ENCODE data around the gene USP34.

DNA sequence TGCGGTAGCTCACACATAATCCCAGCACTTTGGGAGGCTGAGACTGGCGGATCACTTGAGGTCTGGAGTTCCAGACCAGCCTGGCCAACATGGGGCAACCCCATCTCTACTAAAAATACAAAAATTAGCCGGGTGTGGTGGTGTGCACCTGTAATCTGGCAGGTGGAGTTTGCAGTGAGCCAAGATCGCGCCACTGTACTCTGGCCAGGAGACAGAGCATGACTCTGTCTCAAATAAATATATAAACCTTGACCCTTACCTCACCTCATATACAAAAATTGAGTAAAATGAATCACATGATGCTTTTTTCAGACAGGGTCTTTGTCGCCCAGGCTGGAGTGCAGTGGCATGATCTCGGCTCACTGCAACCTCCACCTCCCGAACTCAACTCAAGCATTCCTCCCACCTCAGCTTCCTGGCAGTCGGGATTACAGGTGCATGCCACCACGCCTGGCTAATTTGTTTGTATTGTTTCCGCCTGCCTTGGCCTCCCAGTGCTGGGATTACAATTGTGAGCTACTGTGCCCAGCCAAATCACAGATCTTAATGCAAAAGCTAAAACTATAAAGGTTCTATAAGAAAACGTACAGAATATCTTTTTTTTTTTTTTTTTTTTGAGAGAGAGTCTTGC, 42.0 kb upstream of the USP34 start:
- TF ChIP-seq CHD1 (IDR thresholded peaks at IDR 0.05; ENCODE audit: low read depth, low read length) = no peak
- TF ChIP-seq, protein P1, sequence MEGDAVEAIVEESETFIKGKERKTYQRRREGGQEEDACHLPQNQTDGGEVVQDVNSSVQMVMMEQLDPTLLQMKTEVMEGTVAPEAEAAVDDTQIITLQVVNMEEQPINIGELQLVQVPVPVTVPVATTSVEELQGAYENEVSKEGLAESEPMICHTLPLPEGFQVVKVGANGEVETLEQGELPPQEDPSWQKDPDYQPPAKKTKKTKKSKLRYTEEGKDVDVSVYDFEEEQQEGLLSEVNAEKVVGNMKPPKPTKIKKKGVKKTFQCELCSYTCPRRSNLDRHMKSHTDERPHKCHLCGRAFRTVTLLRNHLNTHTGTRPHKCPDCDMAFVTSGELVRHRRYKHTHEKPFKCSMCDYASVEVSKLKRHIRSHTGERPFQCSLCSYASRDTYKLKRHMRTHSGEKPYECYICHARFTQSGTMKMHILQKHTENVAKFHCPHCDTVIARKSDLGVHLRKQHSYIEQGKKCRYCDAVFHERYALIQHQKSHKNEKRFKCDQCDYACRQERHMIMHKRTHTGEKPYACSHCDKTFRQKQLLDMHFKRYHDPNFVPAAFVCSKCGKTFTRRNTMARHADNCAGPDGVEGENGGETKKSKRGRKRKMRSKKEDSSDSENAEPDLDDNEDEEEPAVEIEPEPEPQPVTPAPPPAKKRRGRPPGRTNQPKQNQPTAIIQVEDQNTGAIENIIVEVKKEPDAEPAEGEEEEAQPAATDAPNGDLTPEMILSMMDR (conservative IDR thresholded peaks at IDR 0.05; ENCODE audit: low read depth, low read length) = no peak
- TF ChIP-seq CEBPB (IDR thresholded peaks at IDR 0.05; ENCODE audit: low read depth, low read length) = no peak
- no peak for TF ChIP-seq RAD21 (IDR thresholded peaks at IDR 0.05; ENCODE audit: low read length)
- TF ChIP-seq MAZ (IDR thresholded peaks at IDR 0.05; ENCODE audit: borderline replicate concordance, low read depth, low read length) = no peak
- TF ChIP-seq MAFK (IDR thresholded peaks at IDR 0.05; ENCODE audit: low read depth, low read length) = no peak
- TF ChIP-seq POLR2A (IDR thresholded peaks at IDR 0.05; ENCODE audit: low read depth, low read length) = no peak
- no peak for TF ChIP-seq RFX5 (IDR thresholded peaks at IDR 0.05; ENCODE audit: low read depth, low read length)

Measured in IMR-90 (cell line).